NCI-H2171 treated with DMSO at 0.1 percent for 48 hours (cell line): ENCODE measurements around the gene SLC7A4.

Source experiments
- DNase-seq: peaks from one replicate; lab custom pipeline; 2025; lab: John Stamatoyannopoulos, UW

SLC7A4 gene

DNA sequence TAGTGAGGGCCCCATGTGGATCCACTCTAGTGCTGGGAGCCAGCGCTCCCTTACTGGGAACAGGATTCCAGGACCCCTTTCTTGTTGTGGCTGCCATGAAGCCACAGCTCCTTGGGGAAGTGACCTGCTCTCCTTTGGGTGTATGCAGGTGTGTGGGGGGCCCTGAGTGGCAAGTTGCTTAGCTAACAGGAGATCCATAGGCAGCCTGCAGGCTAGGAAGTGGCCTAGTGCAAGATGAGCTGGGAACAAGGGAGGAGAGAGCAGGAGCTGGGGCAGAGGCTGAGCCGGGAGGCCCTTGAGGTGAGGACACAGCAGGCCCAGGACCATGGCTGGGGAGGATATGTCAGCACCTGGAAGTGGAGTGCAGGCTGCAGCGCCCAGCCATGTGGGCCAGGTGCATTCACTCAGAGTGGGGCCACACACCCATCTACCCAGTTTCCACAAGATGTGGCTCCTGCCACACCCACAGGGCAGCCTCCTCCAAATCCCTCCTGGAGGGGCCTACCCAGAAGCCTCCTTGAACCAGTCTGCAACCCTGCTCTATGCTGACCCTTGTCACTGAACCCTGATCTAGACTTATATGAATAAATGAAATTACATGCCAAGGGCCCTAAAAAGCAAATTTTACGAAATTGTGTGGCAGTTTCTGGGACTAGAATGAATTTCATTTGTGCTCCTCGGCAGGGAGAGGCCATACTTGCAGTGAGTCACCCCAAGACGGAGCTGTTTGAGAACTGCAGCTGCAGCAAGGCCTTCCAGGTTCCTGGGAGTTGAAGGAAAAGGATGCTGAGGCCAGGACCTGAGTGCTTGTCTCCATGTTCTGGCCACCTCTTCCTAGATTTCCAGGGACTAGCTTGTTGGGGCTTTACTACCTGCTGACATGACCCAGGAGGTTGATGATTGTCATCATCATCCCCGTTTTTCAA is 33.7 kb downstream of the SLC7A4 start:
- DNase-seq: no peak

DNA sequence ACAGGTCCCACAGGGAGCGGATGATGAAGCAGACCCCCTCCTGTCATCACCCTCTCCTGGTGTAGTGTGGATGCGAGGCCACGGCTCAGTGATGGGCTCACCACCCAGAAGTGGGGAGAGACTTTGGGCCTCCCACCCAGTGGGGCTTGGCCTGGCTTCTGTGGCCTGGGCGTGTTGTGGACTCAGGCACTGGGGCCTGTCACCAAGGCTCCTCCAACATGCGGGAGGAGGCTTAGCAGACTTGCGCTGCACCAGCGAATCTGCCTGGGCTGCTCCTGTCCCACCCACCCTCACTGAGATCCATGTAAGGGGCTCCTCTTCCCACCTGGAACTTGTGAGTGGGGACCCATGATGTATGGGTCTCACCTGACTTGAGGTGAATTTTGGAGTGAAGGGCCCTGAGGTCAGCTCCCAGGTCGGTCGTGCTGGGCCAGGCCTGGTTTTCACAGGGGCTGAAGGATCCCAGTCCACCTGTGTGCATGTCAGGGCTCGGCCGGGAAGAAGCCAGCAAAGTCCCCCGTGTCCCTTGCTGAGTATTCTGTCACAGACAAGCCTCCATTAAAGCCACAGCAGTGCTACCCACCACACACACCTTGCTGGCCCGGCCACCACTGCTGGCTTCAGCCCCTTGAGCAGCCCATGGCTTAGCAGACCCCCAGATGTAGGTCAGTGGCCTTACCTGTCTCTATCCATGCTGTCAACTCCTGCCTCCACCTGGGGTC is 34.7 kb downstream of the SLC7A4 start:
- DNase-seq: no peak

DNA sequence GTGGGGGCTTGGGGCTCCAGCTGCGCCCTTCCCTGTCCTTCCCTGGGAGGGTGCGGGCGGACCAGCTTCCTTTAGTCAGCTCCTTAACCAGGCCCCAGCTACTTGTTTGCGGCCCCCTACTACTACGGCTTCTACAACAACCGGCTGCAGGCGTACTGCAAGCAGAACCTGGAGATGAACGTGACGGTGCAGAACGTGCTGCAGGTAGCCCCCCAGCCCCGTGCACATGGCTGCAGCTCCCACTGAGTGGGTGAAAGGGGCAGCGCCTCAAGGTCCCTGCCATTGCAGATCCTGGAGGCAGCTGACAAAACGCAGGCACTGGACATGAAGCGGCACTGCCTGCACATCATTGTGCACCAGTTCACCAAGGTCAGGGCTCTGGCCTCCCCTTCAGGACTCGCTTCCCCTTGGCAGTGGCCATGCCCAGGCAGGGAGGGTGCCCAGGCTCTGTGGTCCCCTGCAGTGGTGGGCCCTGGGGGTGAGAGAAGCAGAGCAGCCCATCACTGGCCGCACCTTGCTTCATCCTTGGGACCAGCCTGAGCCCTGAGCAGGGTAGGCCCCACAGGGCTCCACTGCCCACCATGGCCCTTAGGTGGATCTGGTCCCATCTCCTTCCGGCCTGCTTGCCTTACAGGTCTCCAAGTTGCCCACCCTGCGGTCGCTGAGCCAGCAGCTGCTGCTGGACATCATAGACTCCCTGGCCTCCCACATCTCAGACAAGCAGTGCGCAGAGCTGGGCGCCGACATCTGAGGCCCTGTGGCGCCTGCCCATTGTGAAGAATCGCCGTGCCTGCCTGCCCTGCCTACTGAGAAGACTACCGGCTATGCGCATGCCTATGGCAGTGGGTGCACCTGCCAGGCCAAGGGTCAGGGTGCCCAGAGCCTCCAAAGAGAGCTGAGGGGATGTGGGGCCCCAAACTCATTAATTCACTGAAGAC is 35.5 kb downstream of the SLC7A4 start:
- DNase-seq: no peak

DNA sequence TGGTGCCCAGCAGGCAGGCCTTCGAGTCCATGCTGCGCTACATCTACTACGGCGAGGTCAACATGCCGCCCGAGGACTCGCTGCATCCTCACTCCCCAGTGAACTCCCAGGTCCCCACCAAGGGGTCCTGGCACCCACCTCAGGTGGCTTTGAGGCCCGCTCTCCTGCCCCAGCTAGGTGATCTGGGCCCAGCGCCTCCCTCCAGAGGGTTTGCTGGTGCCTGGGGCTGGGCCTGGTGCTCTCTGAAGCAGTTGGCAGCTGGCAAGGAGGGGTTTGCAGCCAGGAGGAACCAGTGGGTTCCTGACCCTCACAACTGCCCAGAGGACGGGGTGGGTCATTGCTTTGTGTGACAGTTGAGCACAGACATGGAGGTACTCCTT is 36.3 kb downstream of the SLC7A4 start:
- DNase-seq: no peak

DNA sequence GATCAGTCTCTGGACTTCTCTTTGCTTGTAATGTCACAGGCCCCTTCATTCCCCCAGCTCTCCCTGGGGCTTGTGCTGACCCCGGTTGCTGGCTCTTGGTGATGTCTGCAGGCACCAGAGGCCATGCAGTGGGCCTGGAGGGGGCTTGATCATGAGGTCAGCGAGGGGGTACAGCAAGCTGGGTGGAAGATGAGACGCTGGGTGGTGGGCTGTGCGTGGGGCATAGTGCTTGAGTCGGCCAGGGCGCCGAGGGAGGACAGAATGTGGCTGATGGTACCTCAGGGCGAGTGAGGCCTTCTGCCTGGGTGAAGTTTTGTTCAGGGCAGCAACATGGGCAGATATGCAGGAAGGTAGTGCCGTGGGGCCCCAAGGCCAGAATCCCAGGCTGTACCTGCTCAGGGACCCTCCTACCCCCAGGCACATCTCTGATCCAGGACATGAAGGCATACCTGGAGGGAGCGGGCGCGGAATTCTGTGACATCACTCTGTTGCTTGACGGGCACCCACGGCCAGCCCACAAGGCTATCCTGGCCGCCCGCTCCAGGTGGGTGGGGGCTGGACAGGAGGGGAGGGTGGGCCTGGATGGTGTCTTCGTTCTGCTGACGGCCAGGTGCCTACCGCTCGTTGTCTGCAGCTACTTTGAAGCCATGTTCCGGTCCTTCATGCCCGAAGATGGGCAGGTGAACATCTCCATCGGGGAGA is 36.9 kb downstream of the SLC7A4 start:
- DNase-seq: no peak

DNA sequence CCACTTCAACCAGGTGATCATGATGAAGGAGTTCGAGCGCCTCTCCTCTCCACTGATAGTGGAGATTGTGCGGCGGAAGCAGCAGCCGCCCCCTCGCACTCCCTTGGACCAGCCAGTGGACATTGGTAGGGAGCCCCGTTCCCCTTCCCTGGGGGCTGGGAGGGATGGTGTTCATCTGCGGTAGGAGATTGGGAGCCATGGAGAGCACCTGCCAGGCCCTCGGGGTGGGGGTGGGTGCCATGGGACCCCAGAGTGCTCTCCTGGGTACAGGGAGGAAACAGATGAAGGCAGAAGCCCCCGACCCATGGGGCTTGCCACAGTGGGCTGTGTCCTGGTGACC is 37.5 kb downstream of the SLC7A4 start:
- no peak for DNase-seq

DNA sequence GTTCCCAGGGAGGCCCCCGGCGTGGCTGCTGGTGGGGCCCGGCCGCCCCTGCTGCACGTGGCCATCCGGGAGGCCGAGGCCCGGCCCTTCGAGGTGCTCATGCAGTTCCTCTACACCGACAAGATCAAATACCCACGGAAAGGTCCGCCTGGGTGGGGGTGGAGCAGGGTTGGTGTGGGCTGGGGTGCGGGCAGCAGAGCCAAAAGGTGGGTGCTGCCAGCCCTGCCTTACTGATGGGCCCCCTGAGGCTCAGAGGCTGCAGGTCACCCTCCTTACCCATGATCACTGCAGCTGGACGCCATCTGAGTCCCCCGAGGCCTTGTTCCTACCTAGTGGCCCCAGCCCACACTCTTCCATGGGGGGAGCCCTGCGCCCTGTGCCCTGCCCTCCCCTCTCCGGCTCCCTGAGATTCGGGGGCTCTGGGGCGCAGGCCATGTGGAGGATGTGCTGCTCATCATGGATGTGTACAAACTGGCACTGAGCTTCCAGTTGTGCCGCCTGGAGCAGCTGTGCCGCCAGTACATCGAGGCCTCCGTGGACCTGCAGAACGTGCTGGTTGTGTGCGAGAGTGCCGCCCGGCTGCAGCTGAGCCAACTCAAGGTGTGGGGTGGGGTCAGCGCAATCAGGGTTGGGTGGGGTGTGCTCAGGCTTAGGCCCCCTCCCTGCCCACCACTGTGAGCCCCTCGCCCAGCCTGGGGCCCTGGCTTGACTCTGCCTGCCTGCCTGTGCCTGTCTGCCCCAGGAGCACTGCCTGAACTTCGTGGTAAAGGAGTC is 38.0 kb downstream of the SLC7A4 start:
- DNase-seq: no peak

DNA sequence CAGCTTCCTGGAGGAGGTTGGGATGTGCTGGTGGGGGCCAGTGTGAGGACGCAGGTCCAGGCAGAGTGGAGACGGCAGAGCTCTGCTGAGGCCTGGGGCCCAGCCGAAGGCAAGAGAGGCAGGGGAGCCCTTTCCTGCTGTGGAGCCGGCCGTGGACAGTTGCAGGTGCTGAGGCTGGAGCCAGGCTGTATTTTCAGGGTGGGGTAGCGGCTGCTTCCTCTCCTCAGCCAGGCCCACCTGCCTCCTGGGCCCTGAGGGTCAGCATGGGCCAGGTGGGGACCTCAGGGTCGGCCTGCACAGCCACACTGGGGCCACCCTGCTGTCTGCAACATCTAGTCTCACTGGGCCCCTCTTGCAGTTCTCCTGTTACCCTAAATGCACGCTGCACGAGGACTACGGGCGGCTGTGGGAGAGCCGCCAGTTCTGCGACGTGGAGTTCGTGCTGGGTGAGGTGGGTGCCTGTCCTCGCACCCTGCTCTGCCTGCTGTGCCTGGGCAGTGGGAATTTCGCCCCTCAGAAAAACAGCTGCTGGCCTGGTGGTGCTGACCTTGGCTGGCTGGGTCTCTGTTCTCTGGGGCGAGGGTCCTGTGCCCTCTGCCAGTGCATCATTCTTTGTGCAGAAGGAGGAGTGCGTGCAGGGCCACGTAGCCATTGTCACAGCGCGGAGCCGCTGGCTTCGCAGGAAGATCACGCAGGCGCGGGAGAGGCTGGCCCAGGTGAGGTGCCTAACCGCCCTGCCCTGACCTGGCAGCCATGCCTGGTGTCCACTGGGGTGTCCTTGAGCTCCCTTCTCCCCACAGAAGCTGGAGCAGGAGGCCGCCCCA is 38.8 kb downstream of the SLC7A4 start:
- DNase-seq: no peak

DNA sequence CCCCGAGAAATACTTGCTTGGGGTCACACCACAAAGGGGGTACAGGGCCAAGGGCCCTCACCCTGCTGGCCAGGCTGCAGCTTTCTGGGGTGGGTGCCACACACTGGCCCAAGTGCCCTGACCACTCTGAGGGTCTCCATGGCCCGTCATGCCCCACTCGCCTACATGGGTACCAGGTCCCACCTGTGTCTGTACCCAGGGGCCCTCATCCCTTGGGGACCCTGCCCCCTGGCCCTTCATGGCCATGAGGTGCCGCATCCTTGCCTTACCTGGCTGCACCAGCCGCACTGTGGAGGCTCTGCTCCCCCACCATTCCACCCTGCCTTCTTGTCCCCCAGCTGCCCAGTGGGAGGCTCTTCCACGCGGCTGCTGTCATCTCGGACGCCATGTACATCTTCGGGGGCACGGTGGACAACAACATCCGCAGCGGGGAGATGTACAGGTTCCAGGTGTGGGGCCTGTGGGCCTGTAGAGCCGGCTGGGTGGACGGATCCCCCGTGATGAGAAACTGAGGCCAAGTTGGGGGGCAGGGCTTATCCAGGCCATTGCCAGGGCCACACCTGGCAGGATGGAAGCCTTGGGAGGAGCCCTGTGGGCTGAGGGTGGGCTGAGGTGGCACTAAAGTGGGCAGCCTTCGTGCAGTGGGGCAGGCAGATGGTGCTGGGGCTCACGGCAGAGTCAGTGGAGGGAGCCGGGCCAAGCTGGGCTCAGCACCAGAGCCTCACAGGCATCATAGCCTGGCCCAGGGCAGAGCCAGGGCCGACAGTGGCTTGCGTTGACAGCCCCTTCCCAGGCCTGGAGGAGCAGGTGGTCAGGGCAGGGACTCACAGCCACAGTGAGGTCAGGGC is 39.7 kb downstream of the SLC7A4 start:
- DNase-seq: no peak

DNA sequence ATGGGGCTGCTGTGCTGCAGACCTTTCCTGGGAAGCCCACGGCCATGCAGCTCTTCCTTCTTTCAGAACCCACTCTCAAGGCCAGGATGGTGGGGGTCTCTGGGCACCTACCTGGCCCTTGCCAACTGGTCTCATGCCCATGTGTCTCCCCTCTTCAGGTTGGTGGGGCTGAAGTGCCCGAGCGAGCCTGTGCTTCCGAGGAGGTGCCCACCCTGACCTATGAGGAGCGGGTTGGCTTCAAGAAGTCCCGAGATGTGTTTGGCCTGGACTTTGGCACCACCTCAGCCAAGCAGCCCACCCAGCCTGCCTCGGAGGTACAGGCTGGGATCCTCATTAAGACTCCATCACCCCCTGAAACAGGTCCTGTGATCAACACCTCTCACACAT is 40.3 kb downstream of the SLC7A4 start:
- no peak for DNase-seq

DNA sequence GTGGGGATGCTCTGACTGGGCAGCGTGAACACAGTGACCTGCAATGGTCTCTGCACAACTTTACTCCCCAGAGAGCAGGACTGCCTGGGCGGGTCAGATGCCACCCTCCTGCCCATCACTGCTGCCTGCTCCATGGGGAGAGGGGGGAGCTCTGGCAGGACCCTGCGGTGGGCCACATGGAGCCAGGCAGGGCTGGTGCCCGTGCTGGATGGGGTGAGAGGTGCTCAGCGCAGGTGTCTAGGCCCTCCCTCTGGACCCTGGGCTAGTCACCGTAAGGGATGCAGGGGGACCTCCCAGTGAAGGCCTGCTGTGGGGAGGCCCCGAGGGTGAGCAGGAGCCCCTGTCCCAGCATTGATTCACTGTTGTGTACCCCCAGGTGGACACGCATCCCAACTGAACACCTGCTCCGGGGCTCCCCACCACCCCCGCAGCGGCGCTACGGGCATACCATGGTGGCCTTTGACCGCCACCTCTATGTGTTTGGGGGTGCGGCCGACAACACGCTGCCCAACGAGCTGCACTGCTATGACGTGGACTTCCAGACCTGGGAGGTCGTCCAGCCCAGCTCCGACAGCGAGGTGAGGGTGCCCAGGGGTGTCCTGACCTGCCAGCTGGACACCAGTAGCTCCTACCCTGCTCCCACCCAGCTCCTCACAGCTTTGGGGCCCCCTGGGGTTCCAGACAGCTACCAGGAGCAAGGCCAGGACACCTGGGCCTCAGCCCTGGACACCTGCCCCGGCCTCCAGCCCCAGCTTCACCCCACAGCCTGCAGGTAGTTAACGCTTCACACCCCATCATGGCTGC is 40.9 kb downstream of the SLC7A4 start:
- DNase-seq: no peak

DNA sequence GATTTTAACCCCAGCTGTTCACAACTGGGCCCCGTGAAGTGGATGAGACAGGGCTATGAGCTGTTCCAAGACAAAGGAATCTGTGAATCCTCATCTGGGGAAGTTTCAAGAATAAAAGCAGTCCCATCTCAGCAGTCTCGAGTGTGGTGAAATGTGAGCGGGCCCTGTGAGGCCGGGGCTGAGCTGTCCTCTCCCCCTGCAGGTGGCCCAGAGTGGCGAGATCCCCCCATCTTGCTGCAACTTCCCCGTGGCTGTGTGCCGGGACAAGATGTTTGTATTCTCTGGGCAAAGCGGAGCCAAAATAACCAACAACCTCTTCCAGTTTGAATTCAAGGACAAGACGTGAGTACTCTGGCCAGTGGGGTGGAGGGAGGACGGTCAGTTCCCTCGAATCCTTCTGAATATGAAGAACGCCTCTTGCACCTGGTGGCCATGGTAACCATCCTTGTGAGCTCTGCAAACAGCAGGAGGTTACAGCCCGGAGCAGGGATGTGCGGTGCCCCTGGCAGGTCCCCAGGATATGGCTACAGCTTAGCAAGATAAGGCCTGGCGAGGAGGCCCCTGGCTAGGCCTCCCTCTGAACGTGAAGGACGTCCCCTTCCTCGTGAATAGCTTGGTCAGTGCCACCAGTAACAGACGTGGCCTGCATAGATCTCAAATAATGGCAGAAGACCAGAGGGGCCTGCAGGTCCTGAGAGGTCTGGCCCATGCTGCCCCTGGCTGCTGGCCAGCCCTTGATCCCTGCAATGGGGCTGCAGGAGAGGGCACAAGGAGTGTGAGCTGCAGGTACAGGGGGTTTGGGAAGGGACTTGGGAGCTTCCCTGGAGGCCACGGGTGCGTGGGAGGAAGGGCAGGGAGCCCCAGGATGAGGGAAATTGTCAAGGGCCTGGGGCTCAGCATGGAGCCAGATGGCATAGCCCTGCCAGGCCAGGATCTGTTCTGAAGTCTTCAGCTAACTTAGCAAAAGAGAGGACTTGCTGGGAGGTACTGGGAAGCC is 41.9 kb downstream of the SLC7A4 start:
- no peak for DNase-seq

DNA sequence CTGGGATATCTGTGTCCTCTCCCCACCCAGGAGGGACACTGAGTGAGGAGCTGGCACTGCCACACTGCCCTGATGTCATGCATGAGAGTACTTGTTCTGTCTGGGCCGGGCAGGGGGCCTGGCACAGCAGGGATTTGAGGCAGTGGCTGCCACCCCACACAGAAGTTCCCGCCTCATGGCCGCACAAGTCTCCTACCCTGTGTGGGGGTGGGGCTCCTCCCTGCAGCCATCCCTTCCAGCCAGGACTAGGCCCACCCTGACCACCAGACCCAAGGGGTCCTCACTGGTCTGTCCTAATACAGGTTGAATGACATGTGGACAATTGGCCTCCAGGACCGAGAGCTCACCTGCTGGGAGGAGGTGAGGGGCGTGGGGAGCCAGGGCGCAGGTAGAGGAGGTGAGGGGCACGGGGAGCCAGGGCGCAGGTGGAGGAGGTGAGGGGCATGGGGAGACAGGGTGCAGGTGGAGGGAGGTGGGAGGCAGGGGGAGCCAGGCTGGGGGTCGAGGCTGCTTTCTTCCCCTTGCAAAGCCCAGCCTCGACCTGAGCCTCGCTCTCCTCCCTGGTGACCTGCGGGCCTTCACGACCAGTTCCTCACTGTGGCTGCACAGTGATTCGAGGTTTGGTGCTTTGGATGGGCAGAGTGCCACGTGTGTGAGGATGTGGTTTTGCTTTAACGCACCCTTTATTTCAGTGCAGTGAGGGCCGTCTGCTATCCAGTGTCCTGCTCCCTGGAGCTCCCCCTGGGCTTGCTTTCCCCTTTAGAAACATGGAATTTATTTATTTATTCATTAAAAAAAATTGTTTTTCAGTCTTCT is 42.8 kb downstream of the SLC7A4 start:
- no peak for DNase-seq

DNA sequence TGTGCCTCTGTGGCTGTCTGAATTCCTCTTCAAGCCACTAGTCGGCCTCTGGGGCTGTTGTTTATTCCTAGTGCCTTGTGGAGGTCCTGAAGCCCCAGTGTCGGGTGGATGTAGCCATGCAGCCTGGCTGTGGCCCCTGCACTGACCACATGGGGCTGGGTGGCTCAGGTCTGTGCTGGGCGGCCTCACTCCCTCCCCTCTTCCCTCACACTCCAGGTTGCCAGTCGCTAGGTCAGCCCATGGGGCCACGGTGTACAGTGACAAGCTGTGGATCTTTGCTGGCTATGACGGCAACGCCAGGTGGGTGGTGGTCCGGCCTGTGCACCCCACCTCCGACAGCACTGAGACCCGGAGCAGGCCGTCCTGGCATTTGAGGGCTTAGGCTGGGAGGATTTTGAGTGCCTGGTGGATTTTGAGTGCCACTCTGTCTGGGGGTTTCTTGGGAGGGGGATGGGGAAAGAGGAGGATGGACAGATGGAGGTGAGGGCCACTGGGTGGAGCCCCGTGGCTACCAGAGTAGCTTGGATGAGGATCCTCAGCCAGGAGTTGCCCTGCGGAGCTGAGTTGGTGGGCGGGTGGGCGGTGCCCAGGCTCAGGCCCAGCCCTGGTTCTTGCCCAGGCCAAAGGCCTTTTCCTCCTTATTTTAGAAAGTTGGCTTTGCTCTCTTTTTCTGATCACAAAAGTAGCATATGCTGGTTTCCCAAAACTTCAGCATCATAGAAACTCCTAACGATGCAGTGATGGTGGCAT is 43.6 kb downstream of the SLC7A4 start:
- DNase-seq: no peak

DNA sequence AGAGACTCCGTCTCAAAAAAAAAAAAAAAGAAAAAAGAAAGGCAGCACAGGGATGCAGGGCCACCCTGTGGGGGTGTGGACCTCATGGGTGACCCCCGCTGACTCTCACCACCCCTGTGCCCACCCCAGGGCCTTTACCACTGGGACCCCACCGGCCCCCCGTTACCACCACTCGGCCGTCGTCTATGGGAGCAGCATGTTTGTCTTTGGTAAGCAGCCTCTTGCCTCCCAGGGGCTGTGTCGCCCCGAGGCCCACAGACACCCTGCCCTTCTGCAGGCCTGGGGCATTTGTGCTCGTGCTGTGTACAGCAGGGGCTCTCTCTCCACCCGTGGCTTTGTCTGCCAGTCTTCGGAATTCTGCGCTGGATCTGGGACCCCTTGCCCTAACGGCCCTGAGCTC is 45.0 kb downstream of the SLC7A4 start:
- no peak for DNase-seq
